Psoas muscle (tissue), 8 donors: ENCODE data around the gene SCNN1G. TPM values are rescaled to one million over a fixed set of nuclear protein-coding genes. Genes with fewer than 3 reads are reported as not detected.
A peak's percentile ranks its signal among the peaks of the same experiment; 100 is the strongest.

Experiments
- ATAC-seq, 4 donors: fragments of 200-7000 bp; cut with Tn5 transposase; one replicate each; pipeline ENCODE4 v1.9.1; 2020; ENCODE audit warnings: moderate library complexity in 3 of 4, mild to moderate bottlenecking in 2 of 4
- DNase-seq, 2 donors: peaks; one replicate each; pipeline ENCODE4 v3.0.0-alpha.2; 2020
- H3K27ac ChIP-seq: fragments of 200-600 bp; one replicate; pipeline ENCODE4 v1.8.0; 2022
- H3K27me3 ChIP-seq, 3 donors: fragments of 200-600 bp in 1 of 3; one replicate each; pipeline versions ENCODE4 v1.6.1 to v1.8.0; 2013 to 2022; ENCODE audit warnings: low read length in 2 of 3, mild to moderate bottlenecking in 2 of 3, moderate library complexity in 1 of 3; ENCODE audit not compliant: insufficient read depth in 3 of 3
- H3K36me3 ChIP-seq, 2 donors: fragments of 200-600 bp in 1 of 2; one replicate each; pipeline versions ENCODE4 v1.6.1 to v1.8.0; 2013 to 2022; ENCODE audit warnings: low read depth in 1 of 2, mild to moderate bottlenecking in 1 of 2, moderate library complexity in 1 of 2; ENCODE audit not compliant: insufficient read depth in 1 of 2
- H3K4me1 ChIP-seq: fragments of 200-600 bp; one replicate; pipeline ENCODE4 v1.8.0; 2022
- H3K4me3 ChIP-seq: fragments of 200-600 bp; one replicate; pipeline ENCODE4 v1.8.0; 2022; ENCODE audit warnings: mild to moderate bottlenecking
- H3K9me3 ChIP-seq: fragments of 200-600 bp; one replicate; pipeline ENCODE4 v1.8.0; 2022
- WGBS, 3 donors: extraction: QIAGEN DNeasy Blood & Tissue Kit; methylation state at CpG; one replicate each; pipeline versions ENCODE4 v1.1.6 to v1.1.7; 2013; 5-methylcytosine and 5-hydroxymethylcytosine counted together
- intact Hi-C, 2 donors: fragments of 100-400 bp; cut with DNase I; formaldehyde crosslinking; loops; one replicate each; pipeline versions ENCODE4 v1.11.0 to v1.14.2; 2022
- long read RNA-seq, 2 donors: library from polyadenylated mRNA; unstranded; transcript quantifications; one replicate each; pipeline ENCODE4 v2.0.0, GENCODE V29; 2021
- polyA plus RNA-seq, 3 donors: library from polyadenylated mRNA; stranded (reverse); fragments of 200-250 nt; gene quantifications; one replicate each; pipeline ENCODE4 v1.2.3, GENCODE V29; 2013
- total RNA-seq, 4 donors: library from RNA; stranded (reverse); fragmentation: NEBNext Ultra II Directional in 2 of 4; extraction: Animal tissue kit (Norgen Biotek cat#: 25700) in 2 of 4; gene quantifications; one replicate each; pipeline versions ENCODE4 v1.2.1 to v1.2.4, GENCODE V29; 2021 to 2023
- TF ChIP-seq, protein P1 (sequence below): fragments of 200-600 bp; IDR thresholded peaks from one replicate; pipeline ENCODE4 v1.8.0; 2022; ENCODE audit warnings: antibody characterized with exemption
- donor health status: healthy with polysubstance abuse.
- donor health status: DM: no; HTN: no; CAD: no; lungs with moderate emphysema.
- donor health status: Bipolar disorder and iron deficiency.
- donor health status: healthy.
- donor health status: DM: yes; HTN: yes; CAD: no.
- donor health status: DM: no; HTN: no; CAD: no.
- donor health status: DM: no; HTN: no; CAD: no.
- donor health status: DM: yes; HTN: yes; CAD: no.

The SCNN1G gene
- total RNA-seq (not detected), polyA plus RNA-seq (under 1 TPM in 2 of 3 donors, not detected in 1; 0.01 to 0.08 TPM)
- long read RNA-seq, donor 1: 0 reads
- long read RNA-seq, donor 2: 0 reads

- peaks cover 0 to 57% (median 7%) of the 10 kb centered on the region in 3 donors for H3K27me3 ChIP-seq
- 1 to 3% (median 1%) methylated on average over 59 to 71 of the region's 71 CpGs for WGBS, 3 donors
- peak; percentile 25 to 48 (median 34) for ATAC-seq
- H3K4me3 ChIP-seq: peak within 1 kb of the TSS; percentile 56
- intact Hi-C loops: loop anchor here (1.0 kb wide), 1 partner anchor 251 kb away; no protein-coding TSS in a partner anchor
- H3K4me1 ChIP-seq: peaks cover 10% of the 10 kb centered on the region
- no peaks in the 10 kb centered on the region for H3K9me3 ChIP-seq
- no peaks in the 10 kb centered on the region for H3K36me3 ChIP-seq
- peak in 1 of 2 donors; percentile 11 for DNase-seq
- no peak within 1 kb of the TSS for H3K27ac ChIP-seq
- TF ChIP-seq, protein P1, sequence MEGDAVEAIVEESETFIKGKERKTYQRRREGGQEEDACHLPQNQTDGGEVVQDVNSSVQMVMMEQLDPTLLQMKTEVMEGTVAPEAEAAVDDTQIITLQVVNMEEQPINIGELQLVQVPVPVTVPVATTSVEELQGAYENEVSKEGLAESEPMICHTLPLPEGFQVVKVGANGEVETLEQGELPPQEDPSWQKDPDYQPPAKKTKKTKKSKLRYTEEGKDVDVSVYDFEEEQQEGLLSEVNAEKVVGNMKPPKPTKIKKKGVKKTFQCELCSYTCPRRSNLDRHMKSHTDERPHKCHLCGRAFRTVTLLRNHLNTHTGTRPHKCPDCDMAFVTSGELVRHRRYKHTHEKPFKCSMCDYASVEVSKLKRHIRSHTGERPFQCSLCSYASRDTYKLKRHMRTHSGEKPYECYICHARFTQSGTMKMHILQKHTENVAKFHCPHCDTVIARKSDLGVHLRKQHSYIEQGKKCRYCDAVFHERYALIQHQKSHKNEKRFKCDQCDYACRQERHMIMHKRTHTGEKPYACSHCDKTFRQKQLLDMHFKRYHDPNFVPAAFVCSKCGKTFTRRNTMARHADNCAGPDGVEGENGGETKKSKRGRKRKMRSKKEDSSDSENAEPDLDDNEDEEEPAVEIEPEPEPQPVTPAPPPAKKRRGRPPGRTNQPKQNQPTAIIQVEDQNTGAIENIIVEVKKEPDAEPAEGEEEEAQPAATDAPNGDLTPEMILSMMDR: peak; percentile 33
Observed at GRCh38 chr16:23182679-23183542, at the start of gene SCNN1G. Gene SCNN1G, plus strand, starts transcription at chr16:23182745. Its CDS starts 3,527 bp downstream, at chr16:23186272.

DNA sequence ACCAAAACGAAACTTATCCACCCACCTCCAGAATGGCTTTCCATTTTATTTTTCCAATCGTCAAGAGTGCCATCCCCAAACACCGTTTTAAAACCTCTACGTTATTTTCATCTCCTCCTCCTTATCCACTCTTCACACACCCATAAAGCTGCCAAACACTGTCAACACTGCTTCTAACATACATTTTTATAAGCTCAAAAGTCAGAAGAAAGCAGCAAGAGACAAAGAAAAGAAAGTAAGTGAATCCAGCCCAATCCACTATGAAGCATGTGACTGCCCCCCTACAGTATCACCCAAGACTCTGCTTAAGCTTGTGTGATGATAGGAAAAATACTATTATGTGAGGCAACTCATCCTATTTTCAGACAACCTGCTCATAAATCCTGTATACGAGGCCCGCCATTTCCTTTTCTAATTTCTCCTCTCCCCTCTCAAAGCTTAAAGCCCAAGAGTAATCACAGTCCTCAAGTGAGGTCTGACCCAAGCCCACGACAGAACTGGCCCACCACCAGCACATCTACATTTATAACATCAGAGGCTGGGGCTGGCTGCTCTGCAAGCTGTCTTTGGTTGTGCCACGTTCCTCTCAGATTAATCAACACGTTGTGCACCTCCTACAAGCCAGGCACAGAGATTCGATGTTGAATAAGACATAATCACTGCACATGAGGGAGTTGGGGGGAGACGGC is 49.6 kb upstream of the SCNN1G start:
- peak overlapping the region; percentile 71 for H3K27ac ChIP-seq
- 19 to 26% (median 22%) methylated on average over 11 of the region's 11 CpGs for WGBS, 3 donors
- H3K4me1 ChIP-seq: peaks cover 28% of the 10 kb centered on the region
- no peaks in the 10 kb centered on the region for H3K36me3 ChIP-seq
- ATAC-seq (peak; percentile 53 to 74 (median 72)), DNase-seq (no peak)
- peaks cover 12% of the 10 kb centered on the region for H3K9me3 ChIP-seq
- intact Hi-C loops: no loop called here
- TF ChIP-seq, protein P1: no peak
- H3K4me3 ChIP-seq: peak overlapping the region; percentile 43
- no peaks in the 10 kb centered on the region for H3K27me3 ChIP-seq

- Histone ChIP-seq H3K4me3 (no peak overlapping the region), H3K27ac (no peak overlapping the region), H3K36me3 (no peaks in the 10 kb centered on the region), H3K27me3 (no peaks in the 10 kb centered on the region), H3K4me1 (peaks cover 28% of the 10 kb centered on the region), H3K9me3 (peaks cover 19% of the 10 kb centered on the region)
- 48 to 53% (median 49%) methylated on average over 3 of the region's 3 CpGs for WGBS, 3 donors
- TF ChIP-seq, protein P1: no peak
- intact Hi-C loops: no loop called here
- DNase-seq: no peak
- no peak for ATAC-seq
Observed at GRCh38 chr16:23134274-23134673, 48.3 kb upstream of the SCNN1G start.

DNA sequence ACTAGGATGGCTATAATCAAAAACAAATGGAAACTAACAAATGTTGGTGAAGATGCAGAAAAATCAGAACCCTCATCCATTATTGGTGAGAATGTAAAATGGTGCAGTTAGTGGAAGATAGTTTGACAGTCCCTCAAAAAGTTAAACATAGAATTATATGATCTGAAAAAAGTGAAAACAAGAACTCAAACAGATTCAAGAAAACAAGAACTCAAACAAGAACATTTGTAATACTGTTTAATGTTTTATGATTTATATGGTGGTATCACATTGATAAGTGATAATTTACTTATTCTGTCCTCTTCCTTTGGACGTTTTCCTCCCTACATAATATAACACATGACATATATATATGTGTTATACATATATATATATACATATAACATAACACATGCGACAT is 45.3 kb upstream of the SCNN1G start:
- TF ChIP-seq, protein P1: no peak
- Histone ChIP-seq H3K4me1 (peaks cover 24% of the 10 kb centered on the region), H3K36me3 (no peaks in the 10 kb centered on the region), H3K9me3 (peaks cover 19% of the 10 kb centered on the region), H3K4me3 (no peak overlapping the region), H3K27ac (no peak overlapping the region), H3K27me3 (no peaks in the 10 kb centered on the region)
- intact Hi-C loops: no loop called here
- no peak for ATAC-seq
- DNase-seq: no peak
- 86 to 94% (median 90%) methylated on average over 2 of the region's 2 CpGs for WGBS, 3 donors
